B cell (primary cell): ENCODE measurements around the gene NUP210L.

Experiments
- CTCF ChIP-seq: fragments of 200-600 bp; IDR thresholded peaks from one replicate; pipeline ENCODE4 v1.8.0; 2022; ENCODE audit warnings: antibody characterized with exemption, mild to moderate bottlenecking
- EZH2 ChIP-seq: IDR thresholded peaks from 2 replicates; pipeline ENCODE4 v1.6.1; 2012; ENCODE audit warnings: borderline replicate concordance, low read depth, mild to moderate bottlenecking, moderate library complexity, low read length; ENCODE audit not compliant: insufficient read depth, poor library complexity, severe bottlenecking

GRCh38 chr1:154157520-154158306 is 2.8 kb upstream of the NUP210L start:
- TF ChIP-seq CTCF (no peak), EZH2 (no peak)
